ENCODE results near the gene IMMT. TPM values are rescaled to one million over a fixed set of nuclear protein-coding genes. Genes with fewer than 3 reads are reported as not detected.
A peak's percentile ranks its signal among the peaks of the same experiment; 100 is the strongest.

Gene IMMT
- total RNA-seq, 3 donors from 2014 or later = 106 to 121 (median 107) TPM

DNA sequence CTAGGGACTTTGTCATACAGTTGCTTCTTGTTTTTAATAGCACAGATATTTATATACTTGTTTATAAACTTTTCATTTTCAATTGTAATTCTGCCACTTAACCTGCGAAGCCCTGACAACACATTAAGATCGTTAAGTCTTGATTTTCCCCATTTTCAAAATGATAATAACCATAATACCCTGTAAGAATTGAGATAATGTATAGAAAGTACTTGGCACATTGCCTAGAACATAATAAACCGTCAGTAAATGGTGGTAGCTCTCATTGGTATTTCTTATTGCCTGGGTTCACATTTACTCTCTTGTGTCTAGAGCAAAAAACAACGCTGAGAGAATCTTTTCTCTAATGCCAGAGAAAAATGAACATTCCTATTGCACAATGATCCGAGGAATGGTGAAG lies 70.6 kb downstream of the IMMT start:
- TF ChIP-seq, protein P1, sequence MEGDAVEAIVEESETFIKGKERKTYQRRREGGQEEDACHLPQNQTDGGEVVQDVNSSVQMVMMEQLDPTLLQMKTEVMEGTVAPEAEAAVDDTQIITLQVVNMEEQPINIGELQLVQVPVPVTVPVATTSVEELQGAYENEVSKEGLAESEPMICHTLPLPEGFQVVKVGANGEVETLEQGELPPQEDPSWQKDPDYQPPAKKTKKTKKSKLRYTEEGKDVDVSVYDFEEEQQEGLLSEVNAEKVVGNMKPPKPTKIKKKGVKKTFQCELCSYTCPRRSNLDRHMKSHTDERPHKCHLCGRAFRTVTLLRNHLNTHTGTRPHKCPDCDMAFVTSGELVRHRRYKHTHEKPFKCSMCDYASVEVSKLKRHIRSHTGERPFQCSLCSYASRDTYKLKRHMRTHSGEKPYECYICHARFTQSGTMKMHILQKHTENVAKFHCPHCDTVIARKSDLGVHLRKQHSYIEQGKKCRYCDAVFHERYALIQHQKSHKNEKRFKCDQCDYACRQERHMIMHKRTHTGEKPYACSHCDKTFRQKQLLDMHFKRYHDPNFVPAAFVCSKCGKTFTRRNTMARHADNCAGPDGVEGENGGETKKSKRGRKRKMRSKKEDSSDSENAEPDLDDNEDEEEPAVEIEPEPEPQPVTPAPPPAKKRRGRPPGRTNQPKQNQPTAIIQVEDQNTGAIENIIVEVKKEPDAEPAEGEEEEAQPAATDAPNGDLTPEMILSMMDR (IDR thresholded peaks at IDR 0.05) = no peak
- H3K4me3 ChIP-seq = no peak overlapping the region
- no peaks in the 10 kb centered on the region for H3K4me1 ChIP-seq (ENCODE audit: low read depth)
- H3K36me3 ChIP-seq (ENCODE audit: low read depth) = peaks cover 2% of the 10 kb centered on the region
- intact Hi-C loops (cut with DNase I, micrococcal nuclease) = no loop called here
- H3K9me3 ChIP-seq = no peaks in the 10 kb centered on the region
- ATAC-seq (no peak), DNase-seq (no peak)

GRCh38 chr2:86123328-86123925 lies 71.8 kb downstream of the IMMT start:
- ATAC-seq = no peak
- H3K9me3 ChIP-seq = no peaks in the 10 kb centered on the region
- H3K36me3 ChIP-seq (ENCODE audit: low read depth) = peaks cover 7% of the 10 kb centered on the region
- H3K4me3 ChIP-seq = no peak overlapping the region
- intact Hi-C loops (cut with DNase I, micrococcal nuclease) = no loop called here
- TF ChIP-seq, protein P1 (IDR thresholded peaks at IDR 0.05) = no peak
- DNase-seq = no peak
- no peaks in the 10 kb centered on the region for H3K4me1 ChIP-seq (ENCODE audit: low read depth)

DNA sequence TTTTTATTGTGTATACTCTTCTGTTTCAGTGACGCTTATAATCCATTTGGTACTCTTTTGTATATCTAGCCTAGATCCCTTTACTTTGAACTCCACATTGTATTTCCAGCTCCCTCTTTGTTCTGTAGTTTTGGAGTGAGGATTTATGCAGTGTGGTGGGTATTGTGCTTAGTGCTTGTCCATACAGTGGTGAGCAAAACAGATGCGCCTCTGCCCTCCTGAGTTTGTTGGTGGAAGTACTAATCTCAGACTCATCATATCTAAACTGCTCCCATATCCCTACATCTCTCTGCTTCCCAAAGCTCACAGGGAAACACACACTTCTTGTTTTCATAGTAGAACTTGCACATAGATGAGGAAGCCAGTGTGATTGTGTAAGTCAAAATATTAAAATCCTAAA lies 77.1 kb downstream of the IMMT start:
- DNase-seq (no peak), ATAC-seq (no peak)
- intact Hi-C loops (cut with DNase I, micrococcal nuclease) = no loop called here
- Histone ChIP-seq H3K4me1 (ENCODE audit: low read depth) (no peaks in the 10 kb centered on the region), H3K9me3 (no peaks in the 10 kb centered on the region), H3K36me3 (ENCODE audit: low read depth) (peaks cover 7% of the 10 kb centered on the region), H3K4me3 (no peak overlapping the region)
- TF ChIP-seq, protein P1 (IDR thresholded peaks at IDR 0.05) = no peak

DNA sequence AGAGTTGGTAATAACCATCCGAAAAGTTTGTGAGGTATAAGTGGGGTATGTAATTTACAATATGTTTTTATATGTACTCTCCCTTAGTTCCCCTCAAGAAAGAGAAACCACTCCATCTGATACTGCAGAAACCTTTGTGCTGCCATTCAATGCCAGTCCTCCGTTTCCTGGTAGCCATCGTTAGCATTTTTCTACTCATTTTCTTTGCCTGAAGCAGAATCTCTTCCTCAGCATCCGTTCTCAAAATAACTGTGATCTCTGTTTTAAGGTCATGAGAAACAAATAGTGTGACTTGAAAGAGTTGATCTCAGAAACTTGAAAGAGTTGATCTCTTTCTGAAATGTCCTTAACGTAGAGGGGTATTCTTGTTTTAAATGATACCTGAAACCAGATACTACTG lies 88.2 kb downstream of the IMMT start:
- no peaks in the 10 kb centered on the region for H3K9me3 ChIP-seq
- no peak for DNase-seq
- ATAC-seq = no peak
- no peaks in the 10 kb centered on the region for H3K36me3 ChIP-seq (ENCODE audit: low read depth)
- H3K4me3 ChIP-seq = no peak overlapping the region
- peaks cover 20% of the 10 kb centered on the region for H3K4me1 ChIP-seq (ENCODE audit: low read depth)
- intact Hi-C loops (cut with DNase I, micrococcal nuclease) = no loop called here
- TF ChIP-seq, protein P1 (IDR thresholded peaks at IDR 0.05) = no peak

DNA sequence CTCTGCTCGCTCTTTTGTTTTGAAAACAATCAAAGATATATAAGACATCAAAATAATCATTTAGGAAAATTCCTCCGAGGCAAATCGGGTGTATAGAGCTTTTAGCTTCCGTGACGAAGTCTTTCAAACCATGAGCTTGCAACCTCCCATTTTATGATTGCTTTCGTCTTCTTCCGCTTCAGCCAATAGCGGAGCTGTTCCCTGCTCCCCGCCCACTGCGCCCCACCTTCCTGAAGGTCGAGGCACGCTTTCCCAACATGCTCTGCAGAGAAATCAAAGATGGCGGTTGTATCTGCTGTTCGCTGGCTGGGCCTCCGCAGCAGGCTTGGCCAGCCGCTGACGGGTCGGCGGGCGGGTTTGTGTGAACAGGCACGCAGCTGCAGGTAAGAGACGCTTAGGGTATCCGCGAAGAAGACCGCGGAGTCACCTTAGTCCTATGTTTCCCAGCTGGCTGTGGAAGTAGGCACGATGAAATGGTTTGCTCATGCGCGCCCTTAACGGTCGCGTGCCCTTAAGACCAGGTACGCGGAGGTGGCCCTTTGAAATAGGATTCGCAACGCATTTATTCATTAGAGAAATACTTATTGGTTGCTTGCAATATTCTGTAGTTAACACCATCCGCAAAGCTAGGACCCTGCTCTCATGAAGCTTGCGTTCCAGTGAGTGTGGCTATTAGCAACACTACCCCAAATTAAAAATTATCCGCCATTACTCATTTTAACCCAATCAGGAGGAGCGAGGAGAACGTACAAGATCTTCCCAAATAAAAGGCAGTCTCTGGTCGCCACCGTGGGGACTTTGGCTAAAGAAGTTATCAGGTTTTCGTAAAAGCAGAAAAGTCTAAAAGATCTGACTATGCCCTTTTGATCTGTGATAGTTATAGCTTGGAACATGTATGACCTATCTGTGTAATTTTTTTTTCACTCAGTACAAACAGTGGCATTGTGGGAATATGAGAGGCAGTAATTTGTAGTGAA lies 89.0 kb downstream of the IMMT start, which contains the start of gene PTCD3:
PTCD3 (plus strand) TSS at position 267 of the 977 bp plus-strand sequence; CDS start at position 280, 13 bp downstream.
- Histone ChIP-seq H3K36me3 (ENCODE audit: low read depth) (no peaks in the 10 kb centered on the region), H3K4me1 (ENCODE audit: low read depth) (peaks cover 20% of the 10 kb centered on the region), H3K4me3 (peak within 1 kb of the TSS; percentile 40), H3K9me3 (no peaks in the 10 kb centered on the region)
- TF ChIP-seq, protein P1 (IDR thresholded peaks at IDR 0.05) = no peak
- DNase-seq = peak; percentile 94 to 97 (median 96)
- intact Hi-C loops (cut with DNase I, micrococcal nuclease) = no loop called here
- peak; percentile 97 for ATAC-seq

Data from mucosa of descending colon (tissue), 3 donors.